Astrocyte of the cerebellum (primary cell): Measurements from ENCODE around the gene NELL2.

Experiments
- DNase-seq: peaks from one replicate; pipeline ENCODE4 v3.0.0-alpha.2; 2011; ENCODE audit warnings: low read depth
- H3K4me3 ChIP-seq: 2 replicates; pipeline ENCODE4 v1.5.1; 2011; ENCODE audit warnings: mild to moderate bottlenecking, low read depth, low read length, moderate library complexity
- CTCF ChIP-seq: IDR thresholded peaks from 2 replicates; pipeline ENCODE4 v1.5.1; 2012; ENCODE audit warnings: low read length, low read depth, moderate library complexity, mild to moderate bottlenecking; ENCODE audit errors: missing control alignments
- in situ Hi-C: cut with HindIII; loops from 2 replicates; pipeline ENCODE4 v1.10.0; 2017; ENCODE audit warnings: low sequenced_read_pairs

NELL2 gene

GRCh38 chr12:44771485-44772021, 104.6 kb downstream of the NELL2 start:
- in situ Hi-C loops = no loop called here
- no peak for DNase-seq
- H3K4me3 ChIP-seq = no peak overlapping the region
- TF ChIP-seq CTCF = no peak

- DNase-seq = no peak
- in situ Hi-C loops = no loop called here
- no peak overlapping the region for H3K4me3 ChIP-seq
- TF ChIP-seq CTCF = no peak
These were observed 110.3 kb downstream of the NELL2 start for GRCh38 chr12:44765796-44766195.

GRCh38 chr12:44763021-44763420, 113.1 kb downstream of the NELL2 start:
- no peak for TF ChIP-seq CTCF
- in situ Hi-C loops = no loop called here
- no peak overlapping the region for H3K4me3 ChIP-seq
- DNase-seq = no peak

- no peak for TF ChIP-seq CTCF
- DNase-seq = no peak
- in situ Hi-C loops = no loop called here
These were observed 116.8 kb downstream of the NELL2 start for GRCh38 chr12:44759289-44759688.

GRCh38 chr12:44750468-44750867, 125.6 kb downstream of the NELL2 start:
- in situ Hi-C loops = no loop called here
- no peak for TF ChIP-seq CTCF
- no peak for DNase-seq
- no peak overlapping the region for H3K4me3 ChIP-seq

More at GRCh38 chr12:44759289-44759688, 116.8 kb downstream of the NELL2 start:
- no peak overlapping the region for H3K4me3 ChIP-seq

GRCh38 chr12:44749566-44749965, 126.5 kb downstream of the NELL2 start:
- H3K4me3 ChIP-seq = no peak overlapping the region
- no peak for TF ChIP-seq CTCF

More at GRCh38 chr12:44749566-44749965, 126.5 kb downstream of the NELL2 start:
- DNase-seq = no peak
- in situ Hi-C loops = no loop called here
